Germinal center (tissue), 1 donor: ENCODE data around the gene SND1.

ENCODE experiments used
- DNase-seq: peaks from one replicate; pipeline ENCODE4 v3.0.0; 2012; ENCODE audit warnings: mixed read lengths, low spot score

Gene SND1

GRCh38 chr7:128020159-128020558 is 368.2 kb downstream of the SND1 start:
- no peak for DNase-seq

- DNase-seq, result no peak
Measured at GRCh38 chr7:128021366-128021765, 369.4 kb downstream of the SND1 start.

- DNase-seq, result no peak
Measured at GRCh38 chr7:128022631-128023532, 370.9 kb downstream of the SND1 start.

GRCh38 chr7:128024151-128024550 is 372.2 kb downstream of the SND1 start:
- DNase-seq, result no peak

GRCh38 chr7:128025380-128025779 is 373.4 kb downstream of the SND1 start:
- DNase-seq, result no peak

GRCh38 chr7:128025819-128026218 is 373.8 kb downstream of the SND1 start:
- DNase-seq, result no peak

- no peak for DNase-seq
Measured at GRCh38 chr7:128026551-128026950, 374.6 kb downstream of the SND1 start.

- DNase-seq, result no peak
Measured at GRCh38 chr7:128027485-128027980, 375.5 kb downstream of the SND1 start.

- no peak for DNase-seq
Measured at GRCh38 chr7:128029405-128029995, 377.5 kb downstream of the SND1 start.

GRCh38 chr7:128030263-128030653 is 378.3 kb downstream of the SND1 start:
- no peak for DNase-seq

- peak; percentile 74 for DNase-seq
Measured at GRCh38 chr7:128030654-128031611, 378.9 kb downstream of the SND1 start, which contains the start of gene LRRC4. TSS of gene LRRC4 (minus strand) at chr7:128031437. CDS start at chr7:128030640, 797 bp downstream.

- DNase-seq, result peak; percentile 71
Measured at GRCh38 chr7:128031901-128032604, 380.1 kb downstream of the SND1 start.

- peak; percentile 55 for DNase-seq
Measured at GRCh38 chr7:128032605-128033235, 380.7 kb downstream of the SND1 start.

GRCh38 chr7:128033246-128033645 is 381.3 kb downstream of the SND1 start:
- DNase-seq, result no peak

GRCh38 chr7:128034825-128035224 is 382.8 kb downstream of the SND1 start:
- no peak for DNase-seq

- DNase-seq, result no peak
Measured at GRCh38 chr7:128035712-128036111, 383.7 kb downstream of the SND1 start.

GRCh38 chr7:128036226-128036940 is 384.4 kb downstream of the SND1 start:
- no peak for DNase-seq

- DNase-seq, result no peak
Measured at GRCh38 chr7:128037081-128037480, 385.1 kb downstream of the SND1 start.

GRCh38 chr7:128037880-128038619 is 386.1 kb downstream of the SND1 start:
- no peak for DNase-seq
